Astrocyte (in vitro differentiated cells and primary cell): ENCODE data around the gene TOGARAM2. TPM values are rescaled to one million over a fixed set of nuclear protein-coding genes. Genes with fewer than 3 reads are reported as not detected.

Experiments used
- DNase-seq: peaks from one replicate; pipeline ENCODE4 v3.0.0-alpha.2; 2010; ENCODE audit warnings: low read depth
- FAIRE-seq: peaks from 2 replicates; lab custom pipeline; 2011; peaks lifted over from hg19 to GRCh38; lab: Jason Lieb, UNC
- H2AFZ ChIP-seq: 2 replicates; pipeline ENCODE4 v1.6.0; 2012; ENCODE audit warnings: low read depth, low read length, inconsistent platforms
- H3K27ac ChIP-seq: 2 replicates; pipeline ENCODE4 v1.5.1; 2011; ENCODE audit warnings: low read depth, low read length, inconsistent platforms
- H3K27me3 ChIP-seq: 2 replicates; pipeline ENCODE4 v1.6.0; 2011; ENCODE audit warnings: low read length, inconsistent platforms; ENCODE audit not compliant: insufficient read depth
- H3K36me3 ChIP-seq: 2 replicates; pipeline ENCODE4 v1.5.1; 2011; ENCODE audit warnings: low read length, inconsistent platforms; ENCODE audit not compliant: insufficient read depth
- H3K4me1 ChIP-seq: 2 replicates; pipeline ENCODE4 v1.5.1; 2011; ENCODE audit warnings: low read length, inconsistent platforms; ENCODE audit not compliant: insufficient read depth
- H3K4me2 ChIP-seq: 2 replicates; pipeline ENCODE4 v1.6.0; 2012; ENCODE audit warnings: low read length, inconsistent platforms
- H3K4me3 ChIP-seq: 2 replicates; pipeline ENCODE4 v1.5.1; 2011; ENCODE audit warnings: low read depth, mild to moderate bottlenecking, low read length, inconsistent platforms; ENCODE audit not compliant: insufficient read depth
- H3K79me2 ChIP-seq: 2 replicates; pipeline ENCODE4 v1.6.0; 2012; ENCODE audit warnings: mild to moderate bottlenecking, low read length, inconsistent platforms; ENCODE audit not compliant: insufficient read depth
- H3K9ac ChIP-seq: 2 replicates; pipeline ENCODE4 v1.6.0; 2012; ENCODE audit warnings: mild to moderate bottlenecking, low read length, inconsistent platforms
- H3K9me3 ChIP-seq: 2 replicates; pipeline ENCODE4 v1.5.1; 2012; ENCODE audit warnings: low read depth, mild to moderate bottlenecking, low read length, inconsistent platforms; ENCODE audit not compliant: insufficient read depth
- H4K20me1 ChIP-seq: 2 replicates; pipeline ENCODE4 v1.6.0; 2012; ENCODE audit warnings: low read length, inconsistent platforms; ENCODE audit not compliant: insufficient read depth
- H3K27ac Mint-ChIP-seq: one replicate; pipeline ENCODE4 v1.8.0; 2021; ENCODE audit warnings: mild to moderate bottlenecking, mixed read lengths; ENCODE audit not compliant: unreplicated experiment
- H3K27me3 Mint-ChIP-seq: one replicate; pipeline ENCODE4 v1.8.0; 2021; ENCODE audit warnings: low read depth, mixed read lengths; ENCODE audit not compliant: unreplicated experiment
- H3K36me3 Mint-ChIP-seq: one replicate; pipeline ENCODE4 v1.8.0; 2021; ENCODE audit warnings: low read depth, mixed read lengths; ENCODE audit not compliant: unreplicated experiment
- H3K4me1 Mint-ChIP-seq: one replicate; pipeline ENCODE4 v1.8.0; 2021; ENCODE audit warnings: low read depth, mixed read lengths; ENCODE audit not compliant: unreplicated experiment
- H3K4me3 Mint-ChIP-seq: one replicate; pipeline ENCODE4 v1.8.0; 2021; ENCODE audit warnings: mild to moderate bottlenecking, moderate library complexity, mixed read lengths; ENCODE audit not compliant: unreplicated experiment
- H3K9me3 Mint-ChIP-seq: one replicate; pipeline ENCODE4 v1.8.0; 2021; ENCODE audit warnings: mild to moderate bottlenecking, mixed read lengths; ENCODE audit not compliant: unreplicated experiment
- CTCF ChIP-seq: IDR thresholded peaks from 2 replicates; pipeline ENCODE4 v1.5.1; 2011; ENCODE audit warnings: low read depth, mild to moderate bottlenecking, inconsistent platforms, low read length, moderate library complexity; ENCODE audit not compliant: insufficient read depth
- EZH2 ChIP-seq: IDR thresholded peaks from 2 replicates; pipeline ENCODE4 v1.6.1; 2012; ENCODE audit warnings: mild to moderate bottlenecking, low read length, inconsistent platforms; ENCODE audit not compliant: insufficient read depth
- total RNA-seq: library from RNA; stranded (reverse); gene quantifications from 2 replicates; pipeline ENCODE4 v1.2.1, GENCODE V29; 2021

TOGARAM2 gene
- total RNA-seq, 1 donor from 2014 or later, result 0.73 TPM

GRCh38 chr2:28982381-28982950 lies 1.4 kb downstream of the TOGARAM2 start:
- Histone ChIP-seq H3K79me2 (no peaks in the 10 kb centered on the region), H3K9ac (no peak overlapping the region), H3K4me3 (no peak overlapping the region), H2AFZ (no peak overlapping the region), H3K36me3 (no peaks in the 10 kb centered on the region), H3K27ac (no peak overlapping the region), H3K27me3 (no peaks in the 10 kb centered on the region), H4K20me1 (no peaks in the 10 kb centered on the region), H3K4me2 (no peak overlapping the region), H3K4me1 (peaks cover under 1% of the 10 kb centered on the region), H3K9me3 (no peaks in the 10 kb centered on the region)
- no peak for TF ChIP-seq CTCF
- no peak for TF ChIP-seq EZH2
- peaks cover 6% of the 10 kb centered on the region for H3K4me1 Mint-ChIP-seq
- H3K36me3 Mint-ChIP-seq, result no peaks in the 10 kb centered on the region
- H3K27ac Mint-ChIP-seq, result no peak overlapping the region
- peak; percentile 60 for DNase-seq
- H3K9me3 Mint-ChIP-seq, result no peaks in the 10 kb centered on the region
- H3K4me3 Mint-ChIP-seq, result no peak overlapping the region
- no peak for FAIRE-seq
- peaks cover 28% of the 10 kb centered on the region for H3K27me3 Mint-ChIP-seq

- Histone ChIP-seq H3K79me2 (no peaks in the 10 kb centered on the region), H2AFZ (no peak overlapping the region), H3K9me3 (no peaks in the 10 kb centered on the region), H3K4me1 (peaks cover 2% of the 10 kb centered on the region), H4K20me1 (no peaks in the 10 kb centered on the region), H3K4me2 (no peak overlapping the region), H3K4me3 (no peak overlapping the region), H3K27me3 (peaks cover 2% of the 10 kb centered on the region), H3K9ac (no peak overlapping the region), H3K27ac (no peak overlapping the region), H3K36me3 (no peaks in the 10 kb centered on the region)
- Mint-ChIP-seq H3K27ac (no peak overlapping the region), H3K36me3 (no peaks in the 10 kb centered on the region), H3K9me3 (no peaks in the 10 kb centered on the region), H3K4me3 (no peak overlapping the region), H3K27me3 (peaks cover 27% of the 10 kb centered on the region), H3K4me1 (peaks cover 8% of the 10 kb centered on the region)
- FAIRE-seq (no peak), DNase-seq (no peak)
- TF ChIP-seq CTCF, result no peak
- no peak for TF ChIP-seq EZH2
Observed at GRCh38 chr2:28986429-28986828, 5.3 kb downstream of the TOGARAM2 start.

DNA sequence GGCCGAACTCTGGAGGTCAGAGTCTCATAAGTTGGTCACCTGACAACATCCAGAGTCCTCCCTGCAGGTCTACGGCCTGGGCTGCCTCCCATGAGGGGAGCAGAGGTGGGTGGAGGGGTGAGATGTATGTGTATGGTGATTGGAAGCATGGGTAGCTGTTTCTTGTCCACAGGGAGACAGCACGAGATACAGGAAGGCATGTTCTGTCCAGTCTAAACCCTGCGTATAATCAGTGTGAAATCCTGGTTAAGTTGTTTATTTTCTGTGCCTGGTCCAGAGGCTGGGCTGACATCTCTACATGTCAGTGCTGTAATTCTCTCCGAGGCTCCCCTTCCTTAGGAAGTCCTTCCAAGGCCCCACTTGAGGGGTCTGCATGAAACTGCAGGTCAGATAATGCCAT lies 8.9 kb downstream of the TOGARAM2 start:
- Mint-ChIP-seq H3K4me3 (no peak overlapping the region), H3K9me3 (no peaks in the 10 kb centered on the region), H3K36me3 (no peaks in the 10 kb centered on the region), H3K27ac (no peak overlapping the region), H3K27me3 (peaks cover 32% of the 10 kb centered on the region), H3K4me1 (peaks cover 8% of the 10 kb centered on the region)
- FAIRE-seq (no peak), DNase-seq (no peak)
- Histone ChIP-seq H3K9ac (no peak overlapping the region), H3K27ac (no peak overlapping the region), H3K79me2 (no peaks in the 10 kb centered on the region), H4K20me1 (no peaks in the 10 kb centered on the region), H3K27me3 (peaks cover 2% of the 10 kb centered on the region), H3K4me1 (peaks cover 2% of the 10 kb centered on the region), H2AFZ (no peak overlapping the region), H3K36me3 (no peaks in the 10 kb centered on the region), H3K4me3 (no peak overlapping the region), H3K4me2 (no peak overlapping the region), H3K9me3 (no peaks in the 10 kb centered on the region)
- TF ChIP-seq CTCF (no peak), EZH2 (no peak)
